ENCODE data around the gene RELN. TPM values are rescaled to one million over a fixed set of nuclear protein-coding genes. Genes with fewer than 3 reads are reported as not detected.

The RELN gene
- total RNA-seq, 1 experiment from 2014 or later: 0.31 TPM

DNA sequence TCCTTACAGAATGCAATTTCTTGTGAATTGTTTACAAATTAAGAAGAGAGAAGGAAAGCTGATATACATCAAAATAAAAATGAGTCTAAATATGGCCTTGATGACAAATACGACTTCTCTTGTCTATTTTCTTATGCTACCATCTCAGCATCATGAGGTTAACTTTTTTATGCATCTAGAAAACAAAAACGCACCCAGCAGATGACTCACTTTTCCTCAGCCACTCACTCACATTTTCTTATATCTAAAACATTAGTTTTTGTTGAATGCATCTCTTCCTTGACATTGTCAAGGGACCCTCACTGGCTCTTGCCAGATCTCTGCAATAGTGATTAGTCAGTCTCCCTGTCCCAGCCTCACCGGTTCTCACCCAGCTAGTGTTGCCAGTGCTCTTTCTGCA is 287.0 kb downstream of the RELN start:
- H3K9me3 Mint-ChIP-seq (ENCODE audit: low read depth, unreplicated experiment): no peaks in the 10 kb centered on the region
- BruUV-seq (replicated peaks): no TSS peak
- no peak for DNase-seq
- CTCF ChIA-PET: interaction anchor here (0.9 kb wide), 1 partner anchor 23 kb away, joined by 3 read pairs; no protein-coding TSS in a partner anchor
- no peaks in the 10 kb centered on the region for H3K36me3 Mint-ChIP-seq (ENCODE audit: insufficient read depth, unreplicated experiment)
- no peak overlapping the region for H3K4me3 Mint-ChIP-seq (ENCODE audit: low read depth, unreplicated experiment)
- no peak overlapping the region for H3K27ac Mint-ChIP-seq (ENCODE audit: unreplicated experiment)
- TF ChIP-seq, protein P1, sequence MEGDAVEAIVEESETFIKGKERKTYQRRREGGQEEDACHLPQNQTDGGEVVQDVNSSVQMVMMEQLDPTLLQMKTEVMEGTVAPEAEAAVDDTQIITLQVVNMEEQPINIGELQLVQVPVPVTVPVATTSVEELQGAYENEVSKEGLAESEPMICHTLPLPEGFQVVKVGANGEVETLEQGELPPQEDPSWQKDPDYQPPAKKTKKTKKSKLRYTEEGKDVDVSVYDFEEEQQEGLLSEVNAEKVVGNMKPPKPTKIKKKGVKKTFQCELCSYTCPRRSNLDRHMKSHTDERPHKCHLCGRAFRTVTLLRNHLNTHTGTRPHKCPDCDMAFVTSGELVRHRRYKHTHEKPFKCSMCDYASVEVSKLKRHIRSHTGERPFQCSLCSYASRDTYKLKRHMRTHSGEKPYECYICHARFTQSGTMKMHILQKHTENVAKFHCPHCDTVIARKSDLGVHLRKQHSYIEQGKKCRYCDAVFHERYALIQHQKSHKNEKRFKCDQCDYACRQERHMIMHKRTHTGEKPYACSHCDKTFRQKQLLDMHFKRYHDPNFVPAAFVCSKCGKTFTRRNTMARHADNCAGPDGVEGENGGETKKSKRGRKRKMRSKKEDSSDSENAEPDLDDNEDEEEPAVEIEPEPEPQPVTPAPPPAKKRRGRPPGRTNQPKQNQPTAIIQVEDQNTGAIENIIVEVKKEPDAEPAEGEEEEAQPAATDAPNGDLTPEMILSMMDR (IDR thresholded peaks at IDR 0.05; ENCODE audit: unreplicated experiment): no peak
- no peaks in the 10 kb centered on the region for H3K27me3 Mint-ChIP-seq (ENCODE audit: unreplicated experiment)
- peaks cover 7% of the 10 kb centered on the region for H3K4me1 Mint-ChIP-seq (ENCODE audit: low read depth, unreplicated experiment)
- intact Hi-C loops (cut with micrococcal nuclease; ENCODE audit: unreplicated experiment): no loop called here

DNA sequence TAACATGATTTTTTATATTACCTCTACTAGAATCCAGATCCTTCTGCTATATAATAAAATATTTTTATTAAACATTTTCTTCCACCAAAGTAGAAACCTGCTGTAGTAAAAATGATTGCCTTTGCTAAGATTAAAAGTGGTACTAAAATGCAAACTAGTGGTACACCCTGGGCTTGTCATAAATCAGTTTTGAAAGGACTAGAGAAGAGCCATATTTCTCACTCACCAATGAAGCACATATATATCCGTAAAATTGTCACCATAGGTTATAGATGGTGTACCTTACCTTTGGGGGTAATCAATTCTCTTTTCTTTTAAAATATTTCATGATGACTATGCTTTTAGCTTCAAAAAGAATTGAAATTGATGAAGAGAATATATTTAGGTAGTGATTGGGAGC is 290.4 kb downstream of the RELN start:
- Mint-ChIP-seq H3K27ac (ENCODE audit: unreplicated experiment) (no peak overlapping the region), H3K9me3 (ENCODE audit: low read depth, unreplicated experiment) (no peaks in the 10 kb centered on the region), H3K4me1 (ENCODE audit: low read depth, unreplicated experiment) (no peaks in the 10 kb centered on the region), H3K36me3 (ENCODE audit: insufficient read depth, unreplicated experiment) (no peaks in the 10 kb centered on the region), H3K27me3 (ENCODE audit: unreplicated experiment) (no peaks in the 10 kb centered on the region), H3K4me3 (ENCODE audit: low read depth, unreplicated experiment) (no peak overlapping the region)
- BruUV-seq (replicated peaks): no TSS peak
- intact Hi-C loops (cut with micrococcal nuclease; ENCODE audit: unreplicated experiment): no loop called here
- DNase-seq: no peak
- CTCF ChIA-PET: no interaction called here
- TF ChIP-seq, protein P1 (IDR thresholded peaks at IDR 0.05; ENCODE audit: unreplicated experiment): no peak

DNA sequence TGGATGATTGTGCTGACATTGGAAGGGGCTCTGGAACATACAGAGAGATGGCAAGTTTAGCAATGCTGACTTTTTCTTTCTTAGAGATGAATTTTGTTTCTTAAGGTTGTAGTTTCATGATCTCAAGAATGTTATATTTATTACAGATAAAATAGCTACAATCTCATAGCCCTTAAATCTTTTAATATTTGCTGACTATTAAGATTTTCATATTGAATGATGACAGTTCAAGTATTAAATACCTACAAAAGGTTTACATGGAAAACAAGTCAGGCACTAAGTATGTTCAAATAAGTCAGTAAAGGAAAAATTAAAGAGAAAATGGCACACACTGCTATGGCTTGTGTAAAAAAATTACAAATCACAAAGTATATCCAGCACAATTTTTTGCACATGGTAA is 291.4 kb downstream of the RELN start:
- no peaks in the 10 kb centered on the region for H3K27me3 Mint-ChIP-seq (ENCODE audit: unreplicated experiment)
- CTCF ChIA-PET: no interaction called here
- BruUV-seq (replicated peaks): no TSS peak
- no peaks in the 10 kb centered on the region for H3K36me3 Mint-ChIP-seq (ENCODE audit: insufficient read depth, unreplicated experiment)
- no peak overlapping the region for H3K27ac Mint-ChIP-seq (ENCODE audit: unreplicated experiment)
- DNase-seq: no peak
- intact Hi-C loops (cut with micrococcal nuclease; ENCODE audit: unreplicated experiment): no loop called here
- H3K9me3 Mint-ChIP-seq (ENCODE audit: low read depth, unreplicated experiment): no peaks in the 10 kb centered on the region
- H3K4me3 Mint-ChIP-seq (ENCODE audit: low read depth, unreplicated experiment): no peak overlapping the region
- no peaks in the 10 kb centered on the region for H3K4me1 Mint-ChIP-seq (ENCODE audit: low read depth, unreplicated experiment)
- TF ChIP-seq, protein P1 (IDR thresholded peaks at IDR 0.05; ENCODE audit: unreplicated experiment): no peak

DNA sequence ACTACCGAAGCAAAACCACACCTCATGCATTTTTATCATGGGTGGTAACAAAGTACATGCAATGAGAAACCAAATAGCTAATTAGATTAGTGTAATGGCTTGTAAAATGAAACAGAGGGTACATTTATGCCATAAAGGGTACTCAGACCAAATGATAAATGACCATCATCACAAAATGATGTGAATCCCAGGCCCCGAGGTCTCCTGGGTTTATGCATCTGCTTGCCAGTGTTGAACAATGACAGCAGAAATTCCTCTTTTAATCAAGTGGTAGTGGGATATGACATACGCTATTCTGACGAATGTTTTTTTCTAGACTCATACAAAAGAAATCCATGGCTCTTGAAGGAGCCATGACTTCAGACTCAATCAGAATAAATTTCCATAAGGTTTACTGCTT is 293.9 kb downstream of the RELN start:
- BruUV-seq (replicated peaks): no TSS peak
- no peaks in the 10 kb centered on the region for H3K4me1 Mint-ChIP-seq (ENCODE audit: low read depth, unreplicated experiment)
- intact Hi-C loops (cut with micrococcal nuclease; ENCODE audit: unreplicated experiment): no loop called here
- H3K27me3 Mint-ChIP-seq (ENCODE audit: unreplicated experiment): no peaks in the 10 kb centered on the region
- no peak for DNase-seq
- H3K4me3 Mint-ChIP-seq (ENCODE audit: low read depth, unreplicated experiment): no peak overlapping the region
- no peaks in the 10 kb centered on the region for H3K36me3 Mint-ChIP-seq (ENCODE audit: insufficient read depth, unreplicated experiment)
- no peak overlapping the region for H3K27ac Mint-ChIP-seq (ENCODE audit: unreplicated experiment)
- TF ChIP-seq, protein P1 (IDR thresholded peaks at IDR 0.05; ENCODE audit: unreplicated experiment): no peak
- CTCF ChIA-PET: no interaction called here
- no peaks in the 10 kb centered on the region for H3K9me3 Mint-ChIP-seq (ENCODE audit: low read depth, unreplicated experiment)

Measured in Calu3 (cell line).